BJ (cell line): ENCODE results near the gene CIRBP. TPM values are rescaled to one million over a fixed set of nuclear protein-coding genes. Genes with fewer than 3 reads are reported as not detected.

Experiments
- CTCF ChIA-PET: fragments of 350-600 bp; formaldehyde crosslinking; extraction: SDS; loops from one replicate; lab custom pipeline; 2021; ENCODE audit warnings: antibody characterized with exemption, inconsistent platforms; lab: Yijun Ruan, JAX
- POLR2A ChIA-PET: fragments of 300-600 bp; sonication (Branson Sonifier 250); formaldehyde crosslinking; extraction: SDS; loops from one replicate; lab custom pipeline; 2021; ENCODE audit warnings: antibody characterized with exemption; lab: Charles Lee
- DNase-seq: peaks from one replicate; pipeline ENCODE4 v3.0.0-alpha.2; 2011; ENCODE audit warnings: low read depth
- H3K27me3 ChIP-seq: 2 replicates; pipeline ENCODE4 v1.6.0; 2011; ENCODE audit warnings: low read length; ENCODE audit not compliant: control insufficient read depth, insufficient read depth
- H3K36me3 ChIP-seq: 2 replicates; pipeline ENCODE4 v1.5.1; 2011; ENCODE audit warnings: low read length; ENCODE audit not compliant: control insufficient read depth, insufficient read depth
- H3K4me3 ChIP-seq: 2 replicates; pipeline ENCODE4 v1.5.1; 2011; ENCODE audit warnings: low read depth, mild to moderate bottlenecking, control low read depth, low read length
- polyA plus RNA-seq: library from polyadenylated mRNA; depleted of rRNA; stranded (reverse); fragments of >200 nt; gene quantifications from 2 replicates; pipeline ENCODE4 v1.2.3, GENCODE V29; 2011
- TF ChIP-seq, protein P1 (sequence below): IDR thresholded peaks from 2 replicates; pipeline ENCODE4 v1.5.1; 2011; ENCODE audit warnings: low read depth, mild to moderate bottlenecking, control low read depth, inconsistent platforms, low read length, moderate library complexity; ENCODE audit not compliant: insufficient read depth

Gene CIRBP
- polyA plus RNA-seq, 1 experiment, result 342 TPM

DNA sequence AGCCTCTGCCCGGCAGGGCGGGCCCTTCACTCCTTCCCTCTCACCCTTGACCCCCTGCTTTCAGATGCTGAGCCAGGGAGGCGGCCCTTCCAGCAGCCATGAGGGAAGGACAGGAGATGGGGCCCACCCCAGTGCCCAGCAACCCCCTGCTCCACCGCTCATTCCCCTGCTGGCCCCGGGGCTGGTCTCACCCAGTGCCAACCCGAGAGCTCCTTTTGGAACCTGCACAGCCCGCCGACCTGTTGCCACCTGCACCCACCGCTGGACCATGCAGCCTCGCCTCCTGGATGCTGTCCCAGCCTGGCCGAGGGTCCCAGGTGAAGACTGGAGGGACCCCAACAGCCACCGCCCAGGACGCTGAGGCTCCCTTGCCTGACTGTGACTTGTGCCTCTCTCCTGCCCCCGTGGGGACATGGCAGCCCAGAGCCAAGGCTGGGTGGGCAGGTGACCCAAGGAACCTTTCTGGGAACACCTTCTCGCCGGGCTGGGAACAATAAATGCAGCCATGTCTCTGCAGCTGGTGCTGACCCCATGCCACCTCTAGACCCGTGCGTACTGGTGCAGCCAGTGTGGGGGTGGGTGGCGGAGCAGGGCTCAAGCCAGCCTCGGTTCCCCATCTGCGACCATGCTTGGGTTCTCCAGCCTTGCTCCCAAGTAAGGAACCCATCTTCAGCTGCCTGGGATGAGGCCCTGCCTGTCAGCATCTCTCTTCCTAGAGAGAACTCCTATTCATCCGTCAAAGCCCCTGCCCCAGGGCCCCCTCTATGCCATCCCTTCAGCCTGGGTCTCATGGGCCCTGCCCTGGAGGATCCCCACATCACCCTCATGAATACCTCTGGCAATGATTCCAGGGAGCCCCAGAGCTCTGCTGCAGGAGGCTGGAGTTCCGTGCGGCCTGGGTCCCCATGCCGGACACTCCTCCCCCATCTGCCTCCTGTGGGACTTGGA, 9.9 kb downstream of the CIRBP start:
- CTCF ChIA-PET, result interaction anchor here (0.6 to 3.3 kb wide), 24 partner anchors 10 to 212 kb away, joined by 3 to 12 read pairs (median 4); partner anchors contain the start of genes ATP5F1D, CIRBP and REEP6
- H3K27me3 ChIP-seq, result no peaks in the 10 kb centered on the region
- DNase-seq, result no peak
- peaks cover 16% of the 10 kb centered on the region for H3K36me3 ChIP-seq
- H3K4me3 ChIP-seq, result no peak overlapping the region
- POLR2A ChIA-PET, result interaction anchor here (0.6 to 0.9 kb wide), 2 partner anchors 10 to 40 kb away, joined by 3 to 5 read pairs; partner anchors contain the start of gene CIRBP
- TF ChIP-seq, protein P1, sequence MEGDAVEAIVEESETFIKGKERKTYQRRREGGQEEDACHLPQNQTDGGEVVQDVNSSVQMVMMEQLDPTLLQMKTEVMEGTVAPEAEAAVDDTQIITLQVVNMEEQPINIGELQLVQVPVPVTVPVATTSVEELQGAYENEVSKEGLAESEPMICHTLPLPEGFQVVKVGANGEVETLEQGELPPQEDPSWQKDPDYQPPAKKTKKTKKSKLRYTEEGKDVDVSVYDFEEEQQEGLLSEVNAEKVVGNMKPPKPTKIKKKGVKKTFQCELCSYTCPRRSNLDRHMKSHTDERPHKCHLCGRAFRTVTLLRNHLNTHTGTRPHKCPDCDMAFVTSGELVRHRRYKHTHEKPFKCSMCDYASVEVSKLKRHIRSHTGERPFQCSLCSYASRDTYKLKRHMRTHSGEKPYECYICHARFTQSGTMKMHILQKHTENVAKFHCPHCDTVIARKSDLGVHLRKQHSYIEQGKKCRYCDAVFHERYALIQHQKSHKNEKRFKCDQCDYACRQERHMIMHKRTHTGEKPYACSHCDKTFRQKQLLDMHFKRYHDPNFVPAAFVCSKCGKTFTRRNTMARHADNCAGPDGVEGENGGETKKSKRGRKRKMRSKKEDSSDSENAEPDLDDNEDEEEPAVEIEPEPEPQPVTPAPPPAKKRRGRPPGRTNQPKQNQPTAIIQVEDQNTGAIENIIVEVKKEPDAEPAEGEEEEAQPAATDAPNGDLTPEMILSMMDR, result no peak

DNA sequence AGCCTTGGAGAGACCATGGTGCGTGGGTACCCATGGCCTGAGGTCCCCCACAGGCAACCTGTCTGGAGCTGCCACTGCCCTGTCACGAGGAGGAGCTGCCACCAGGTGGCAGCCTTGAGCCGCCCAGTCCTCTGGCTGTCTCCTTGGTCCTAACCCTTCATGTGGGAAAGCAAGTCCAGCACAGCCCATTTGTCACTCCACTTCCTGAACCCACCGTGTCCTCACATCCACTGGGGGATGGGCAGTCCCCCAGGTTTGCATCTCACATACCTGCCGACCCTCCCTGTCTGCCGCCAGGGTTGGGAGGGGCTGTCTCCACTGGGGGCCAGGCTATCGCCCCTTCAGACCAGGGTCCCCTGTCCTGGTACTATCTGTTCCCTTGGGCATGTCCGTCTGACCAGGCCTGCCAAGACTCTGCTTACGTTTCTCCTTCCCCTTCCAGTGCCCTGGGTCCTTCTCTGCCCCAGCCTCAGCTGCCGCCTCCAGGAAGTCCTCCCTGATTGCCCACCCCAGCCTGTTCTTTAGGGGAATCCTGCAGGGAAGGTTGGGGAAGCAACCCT, 10.7 kb downstream of the CIRBP start:
- Histone ChIP-seq H3K27me3 (peaks cover 4% of the 10 kb centered on the region), H3K4me3 (no peak overlapping the region), H3K36me3 (peaks cover 7% of the 10 kb centered on the region)
- TF ChIP-seq, protein P1, result peak; percentile 97
- CTCF ChIA-PET, result interaction anchor here (0.6 to 3.3 kb wide), 24 partner anchors 11 to 211 kb away, joined by 3 to 12 read pairs (median 4); partner anchors contain the start of genes ATP5F1D, CIRBP and REEP6
- no peak for DNase-seq
- POLR2A ChIA-PET, result interaction anchor here (0.6 to 0.9 kb wide), 2 partner anchors 11 to 39 kb away, joined by 3 to 5 read pairs; partner anchors contain the start of gene CIRBP

DNA sequence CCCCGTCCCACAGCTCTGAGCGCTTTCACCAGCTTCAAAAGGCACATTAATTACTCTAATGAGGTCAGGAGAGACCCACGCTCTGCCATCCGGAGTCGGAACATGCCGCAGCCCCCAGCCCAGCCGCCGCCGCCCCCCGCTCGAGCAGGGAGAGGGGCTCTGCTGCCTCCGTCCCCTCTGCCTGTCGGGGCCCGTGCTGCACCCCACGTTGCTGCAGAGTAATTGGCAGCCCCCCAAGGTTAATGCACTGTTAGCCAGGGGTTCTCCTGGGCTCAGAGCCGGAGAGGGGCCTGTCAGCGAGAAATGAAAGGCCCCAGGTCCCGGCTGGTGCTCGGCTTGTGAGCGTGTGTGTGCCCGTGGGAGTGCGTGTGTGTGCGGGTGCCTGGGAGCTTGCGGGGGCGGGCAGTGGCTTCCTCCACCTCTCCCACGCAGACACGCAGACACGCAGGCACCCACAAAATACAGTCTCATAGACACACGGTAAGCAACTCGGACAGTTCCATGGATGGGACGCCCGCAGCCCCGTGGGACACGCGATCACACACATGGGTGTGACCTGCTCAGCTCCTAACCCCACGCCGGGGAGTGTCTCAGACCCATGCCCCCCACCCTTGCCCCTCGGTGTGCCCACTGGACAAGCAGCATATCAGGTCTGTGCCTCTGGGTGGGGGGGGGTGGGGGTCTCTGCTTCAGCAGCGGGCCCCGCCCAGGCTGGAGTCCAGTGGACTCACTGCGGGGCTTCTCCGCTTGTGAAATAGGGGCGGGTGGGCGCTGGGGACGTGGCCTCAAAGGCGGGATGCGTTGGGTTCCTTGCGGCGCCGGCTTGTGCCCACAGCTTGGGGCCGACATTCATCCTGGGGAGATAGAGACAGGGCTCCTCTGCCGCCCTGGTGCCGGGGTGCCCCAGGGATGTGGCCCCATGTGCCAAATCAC, 11.8 kb downstream of the CIRBP start:
- Histone ChIP-seq H3K36me3 (peaks cover 6% of the 10 kb centered on the region), H3K27me3 (peaks cover 8% of the 10 kb centered on the region), H3K4me3 (no peak overlapping the region)
- ChIA-PET POLR2A (no interaction called here), CTCF (interaction anchor here (1.4 to 1.8 kb wide), 4 partner anchors 10 to 165 kb away, joined by 5 to 11 read pairs (median 8); partner anchors contain the start of gene CIRBP)
- no peak for DNase-seq
- TF ChIP-seq, protein P1, result no peak

DNA sequence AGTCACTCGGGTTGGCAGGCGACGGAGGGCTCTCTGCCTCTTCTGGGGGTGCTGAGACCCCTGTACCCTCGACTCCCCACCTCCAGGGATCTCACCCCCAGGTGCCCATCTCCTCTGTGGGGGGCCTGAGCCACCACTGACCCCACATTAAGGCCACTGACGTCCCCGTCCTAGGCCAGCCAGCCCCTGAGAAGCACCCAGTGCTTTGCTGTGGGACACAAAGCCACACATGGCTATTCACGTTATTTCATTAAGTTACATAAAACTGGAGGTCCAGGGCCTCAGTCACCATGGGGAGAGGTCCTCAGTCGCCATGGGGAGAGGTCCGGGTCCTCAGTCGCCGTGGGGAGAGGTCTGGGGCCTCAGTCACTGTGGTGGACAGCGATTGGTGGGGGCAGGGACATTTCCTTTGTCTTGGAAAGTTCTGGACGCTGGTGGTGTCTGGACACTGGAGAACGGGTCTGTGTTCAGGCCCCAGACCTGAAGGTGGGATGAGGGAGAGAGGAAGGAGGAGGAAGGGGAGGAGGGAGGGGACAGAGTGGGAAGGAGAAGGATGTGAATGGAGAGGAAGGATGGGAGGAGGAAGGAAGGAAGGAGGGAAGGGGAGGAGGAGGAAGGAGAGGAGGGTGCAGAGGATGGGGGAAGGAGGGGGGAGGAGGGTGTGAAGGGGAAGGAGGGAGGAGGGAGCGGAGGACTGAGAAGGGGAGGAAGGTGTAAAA, 12.6 kb downstream of the CIRBP start:
- no peak for DNase-seq
- ChIA-PET CTCF (no interaction called here), POLR2A (no interaction called here)
- no peak overlapping the region for H3K4me3 ChIP-seq
- peaks cover 6% of the 10 kb centered on the region for H3K36me3 ChIP-seq
- peaks cover 11% of the 10 kb centered on the region for H3K27me3 ChIP-seq
- TF ChIP-seq, protein P1, result no peak
